Measurements from ENCODE around the gene WFDC5. TPM values are rescaled to one million over a fixed set of nuclear protein-coding genes. Genes with fewer than 3 reads are reported as not detected.

WFDC5 gene
- total and polyA plus RNA-seq, 10 of the 15 experiments (the other 5 are each of a cell fraction or from before 2014, with no cell fraction given): 0.20 to 0.26 (median 0.21) TPM; not detected in 7

GRCh38 chr20:45077559-45077958 lies 37.4 kb downstream of the WFDC5 start:
- BruUV-seq (replicated peaks): no TSS peak
- ChIA-PET RAD21 (ENCODE audit: unreplicated experiment) (interaction anchor here (1.2 kb wide), 1 partner anchor 10 kb away, joined by 3 read pairs; no protein-coding TSS in a partner anchor), CTCF (interaction anchor here (1.2 to 3.7 kb wide), 3 partner anchors 13 to 34 kb away, joined by 3 to 12 read pairs (median 12); no protein-coding TSS in a partner anchor), SMC1A (ENCODE audit: uncharacterized antibody, unreplicated experiment) (no interaction called here), POLR2A (no interaction called here)
- in situ Hi-C loops (cut with MboI): no loop called here
- ATAC-seq (no peak), DNase-seq (ENCODE audit: low read depth, low spot score) (no peak), FAIRE-seq (no peak)
- no peak overlapping the region for H2AFZ ChIP-seq (ENCODE audit: control insufficient read depth, low read depth, low read length)
- no peaks in the 10 kb centered on the region; the same call in 2 of the 3 replicates for H3K9me3 ChIP-seq (replicated peaks; ENCODE audit: control insufficient read depth, insufficient read depth, low read length)
- no peak overlapping the region for H3K27ac ChIP-seq (ENCODE audit: control insufficient read depth, insufficient read depth)
- intact Hi-C loops (cut with micrococcal nuclease; ENCODE audit: unreplicated experiment): no loop called here
- peaks cover 15 to 16% of the 10 kb centered on the region in 2 experiments; a peak in 3 of 4 replicates for H3K36me3 ChIP-seq (ENCODE audit: control insufficient read depth in 2 of 2, insufficient read depth in 2 of 2, low read length in 1 of 2)
- no peaks in the 10 kb centered on the region for H3K27me3 ChIP-seq (replicated peaks in 1 of 2; ENCODE audit: control insufficient read depth in 2 of 2, insufficient read depth in 2 of 2, low read length in 1 of 2)
- no peaks in the 10 kb centered on the region for H3K4me1 ChIP-seq (ENCODE audit: control insufficient read depth, insufficient read depth, low read length)
- no peak overlapping the region for H3K4me2 ChIP-seq (ENCODE audit: control insufficient read depth, insufficient read depth)
- no peak overlapping the region for H3K4me3 ChIP-seq
- TF ChIP-seq RAD21 (IDR thresholded peaks at IDR 0.05; ENCODE audit: insufficient read depth, low read depth, low read length) (no peak), ATF2 (IDR thresholded peaks at IDR 0.05; ENCODE audit: low read length) (no peak), HDAC2 (IDR thresholded peaks at IDR 0.05) (no peak), CTCF (IDR thresholded peaks at IDR 0.05 in 2 of 3, conservative IDR thresholded peaks at IDR 0.05 in 1 of 3; ENCODE audit: control insufficient read depth in 2 of 3, extremely low read depth in 1 of 3, insufficient read depth in 1 of 3, low read depth in 3 of 3, low read length in 3 of 3) (no peak), RFX5 (IDR thresholded peaks at IDR 0.05; ENCODE audit: low read depth, low read length) (no peak), ZNF384 (IDR thresholded peaks at IDR 0.05; ENCODE audit: borderline replicate concordance, low read depth, low read length) (no peak), WRNIP1 (IDR thresholded peaks at IDR 0.05; ENCODE audit: borderline replicate concordance, low read depth, low read length) (no peak), IRF3 (IDR thresholded peaks at IDR 0.05) (no peak), ETV6 (conservative IDR thresholded peaks at IDR 0.05 in 1 of 2, IDR thresholded peaks at IDR 0.05 in 1 of 2; ENCODE audit: borderline replicate concordance in 1 of 2, low read depth in 1 of 2) (no peak), HCFC1 (IDR thresholded peaks at IDR 0.05; ENCODE audit: low read length) (no peak), SP1 (IDR thresholded peaks at IDR 0.05; ENCODE audit: low read depth, low read length) (no peak), ZBED1 (IDR thresholded peaks at IDR 0.05; ENCODE audit: borderline replicate concordance) (no peak), NFXL1 (IDR thresholded peaks at IDR 0.05; ENCODE audit: borderline replicate concordance) (no peak)
- H3K79me2 ChIP-seq (ENCODE audit: control insufficient read depth, insufficient read depth, low read length): no peaks in the 10 kb centered on the region
- H4K20me1 ChIP-seq (ENCODE audit: control insufficient read depth, insufficient read depth): no peaks in the 10 kb centered on the region
- H3K9ac ChIP-seq (ENCODE audit: control insufficient read depth, insufficient read depth, low read length): no peak overlapping the region
- 97% methylated on average over 3 of the region's 3 CpGs for WGBS (ENCODE audit: insufficient coverage, insufficient replicate concordance, low lambda C conversion rate, missing lambda C conversion rate)
